Neural progenitor cell (in vitro differentiated cells): ENCODE results near the gene TMEM45A.

Source experiments
- CTCF ChIP-seq: fragments of 200-600 bp; sonication (generic); IDR thresholded peaks from 2 replicates; pipeline ENCODE4 v1.5.1; 2017; ENCODE audit warnings: antibody characterized with exemption, mild to moderate bottlenecking
- EZH2 ChIP-seq: fragments of 200-600 bp; sonication (generic); IDR thresholded peaks from 2 replicates; pipeline ENCODE4 v1.6.1; 2017; ENCODE audit warnings: antibody characterized with exemption, mild to moderate bottlenecking, moderate library complexity

GRCh38 chr3:100609963-100610362 is 117.5 kb downstream of the TMEM45A start:
- TF ChIP-seq CTCF (no peak), EZH2 (no peak)
